Subcutaneous abdominal adipose tissue (tissue), 5 donors: Measurements from ENCODE around the gene NKX6-1.

Experiments
- H3K27ac ChIP-seq: one replicate; pipeline ENCODE4 v1.7.0; 2013; ENCODE audit warnings: low read depth, mild to moderate bottlenecking, inconsistent platforms, low read length, moderate library complexity
- H3K27me3 ChIP-seq, 5 donors: one replicate each; pipeline ENCODE4 v1.7.0; 2013; ENCODE audit warnings: low read length in 5 of 5, inconsistent platforms in 1 of 5; ENCODE audit not compliant: control insufficient read depth in 5 of 5, insufficient read depth in 4 of 5
- H3K36me3 ChIP-seq, 5 donors: one replicate each; pipeline ENCODE4 v1.7.0; 2013; ENCODE audit warnings: low read length in 5 of 5; ENCODE audit not compliant: control insufficient read depth in 5 of 5, insufficient read depth in 5 of 5
- H3K4me1 ChIP-seq, 5 donors: one replicate each; pipeline ENCODE4 v1.7.0; 2013; ENCODE audit warnings: low read length in 5 of 5, mild to moderate bottlenecking in 3 of 5, moderate library complexity in 1 of 5; ENCODE audit not compliant: control insufficient read depth in 5 of 5, insufficient read depth in 5 of 5
- H3K4me3 ChIP-seq, 5 donors: one replicate each; pipeline ENCODE4 v1.7.0; 2013; ENCODE audit warnings: low read length in 5 of 5, low read depth in 1 of 5
- H3K9ac ChIP-seq, 5 donors: one replicate each; pipeline ENCODE4 v1.7.0; 2013; ENCODE audit warnings: low read length in 5 of 5, mild to moderate bottlenecking in 4 of 5, moderate library complexity in 3 of 5
- H3K9me3 ChIP-seq, 5 donors: one replicate each; pipeline ENCODE4 v1.7.0; 2013; ENCODE audit warnings: low read length in 5 of 5; ENCODE audit not compliant: control insufficient read depth in 5 of 5
- donor health status: healthy.
- donor health status: healthy.
- donor health status: healthy.
- donor health status: healthy.
- donor health status: healthy.

Gene NKX6-1

DNA sequence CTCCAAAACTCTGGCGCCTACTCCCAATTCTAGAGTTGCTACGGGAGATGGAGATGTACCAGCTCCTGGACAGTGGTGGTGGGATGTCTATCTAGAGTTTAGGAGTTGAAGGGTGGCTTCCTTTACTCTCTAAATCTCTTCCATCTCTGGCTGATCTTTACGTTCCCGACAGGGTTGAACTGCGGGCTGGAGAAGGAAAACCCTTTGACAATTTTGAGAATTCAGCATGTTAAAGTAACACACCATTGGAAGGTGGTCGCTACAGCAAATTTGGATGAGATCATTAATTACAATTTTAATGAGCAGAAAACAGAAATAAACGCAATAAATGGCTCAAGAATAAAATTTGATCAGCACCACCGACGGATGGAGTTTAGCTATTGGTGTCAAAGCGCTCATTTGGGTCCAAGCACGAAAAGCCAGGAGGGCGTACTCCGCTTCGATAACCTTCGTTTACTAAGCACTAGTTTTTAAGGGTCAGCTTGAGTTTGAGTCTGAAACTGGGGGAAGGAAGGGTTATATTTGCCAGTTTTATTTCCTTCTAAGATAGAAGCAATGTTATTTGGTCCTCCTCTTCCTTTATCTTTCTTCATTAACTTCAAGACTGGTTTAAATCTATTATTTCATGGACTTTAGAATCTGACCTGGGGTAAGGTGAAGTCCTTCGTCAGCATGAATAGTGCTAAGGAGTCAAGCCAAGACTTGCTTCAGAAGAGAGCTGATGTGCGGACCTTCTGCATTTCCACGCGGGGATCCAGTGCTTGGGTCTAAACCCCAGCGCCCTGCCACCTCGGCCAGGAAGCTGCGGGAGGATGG lies 1.5 kb upstream of the NKX6-1 start:
- no peak overlapping the region for H3K9ac ChIP-seq
- H3K4me3 ChIP-seq, result no peak overlapping the region
- no peaks in the 10 kb centered on the region for H3K36me3 ChIP-seq
- peaks cover 74 to 97% (median 83%) of the 10 kb centered on the region in 5 donors for H3K27me3 ChIP-seq
- no peaks in the 10 kb centered on the region for H3K9me3 ChIP-seq
- no peak overlapping the region for H3K27ac ChIP-seq
- H3K4me1 ChIP-seq, result peaks cover 0 to 37% (median 36%) of the 10 kb centered on the region in 5 donors

DNA sequence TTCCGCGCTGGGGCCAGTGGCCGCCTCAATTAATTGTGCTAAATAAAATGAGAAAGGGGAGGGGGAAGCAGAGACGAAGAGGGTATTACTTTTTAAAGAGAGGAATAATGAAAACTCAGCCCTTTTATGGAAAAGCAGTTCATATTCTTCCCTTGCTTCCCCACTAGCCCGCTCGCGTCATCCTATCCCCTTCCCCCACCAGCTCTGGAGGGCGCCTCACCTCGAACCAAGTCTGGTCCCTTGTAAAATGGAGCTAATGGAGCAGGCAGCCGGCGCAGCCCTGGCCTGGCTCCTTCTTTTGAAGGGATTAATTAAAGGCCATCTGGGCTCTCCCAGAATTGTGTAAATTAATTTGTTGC lies 511 bp upstream of the NKX6-1 start:
- Histone ChIP-seq H3K36me3 (no peaks in the 10 kb centered on the region), H3K4me1 (peaks cover 0 to 37% (median 36%) of the 10 kb centered on the region in 5 donors), H3K27me3 (peaks cover 80 to 99% (median 88%) of the 10 kb centered on the region in 5 donors), H3K4me3 (peak overlapping the region in 4 of 5 donors; percentile 17 to 70 (median 62)), H3K27ac (no peak overlapping the region), H3K9me3 (no peaks in the 10 kb centered on the region), H3K9ac (no peak overlapping the region)

DNA sequence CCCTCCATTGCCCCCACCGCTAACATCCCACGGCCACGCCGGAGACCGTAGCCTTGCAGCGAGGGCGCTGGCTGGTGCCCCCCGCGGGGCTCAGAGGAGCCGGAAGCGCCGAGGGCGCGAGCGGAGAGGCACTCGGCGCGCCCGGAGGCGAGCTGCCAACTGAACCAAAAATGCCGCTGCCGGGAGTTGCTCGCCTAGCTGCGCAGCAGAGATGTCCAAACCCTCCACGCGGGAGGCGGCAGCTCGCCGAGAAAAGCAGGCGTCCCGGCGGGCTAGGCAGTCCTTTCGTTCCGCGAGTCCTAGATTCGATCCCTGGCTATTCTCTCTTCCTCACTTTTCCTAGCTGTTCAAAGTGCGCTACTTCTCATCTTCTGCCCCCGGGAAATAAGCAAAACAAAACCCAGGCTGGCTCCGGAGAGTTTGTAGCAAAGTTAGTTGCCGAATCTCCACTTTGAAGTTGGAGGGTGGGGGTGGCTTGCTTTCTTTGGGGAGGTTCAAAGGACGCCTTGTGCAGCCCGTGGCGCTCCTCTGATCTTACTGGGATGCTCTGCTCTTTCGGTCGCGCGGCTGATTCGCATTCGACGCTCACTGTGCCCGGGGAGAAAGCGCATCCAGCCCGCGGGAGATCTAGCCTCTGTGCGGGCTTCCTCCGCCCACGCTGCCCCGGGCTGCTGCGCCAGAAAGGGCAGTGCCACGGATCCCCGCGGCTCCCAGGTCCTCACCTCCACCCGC lies 723 bp downstream of the NKX6-1 start:
- Histone ChIP-seq H3K36me3 (no peaks in the 10 kb centered on the region), H3K27ac (no peak overlapping the region), H3K4me3 (peak overlapping the region; percentile 42 to 70 (median 59)), H3K9me3 (no peaks in the 10 kb centered on the region), H3K9ac (peak overlapping the region in 1 of 5 donors; percentile 30), H3K4me1 (peaks cover 0 to 41% (median 37%) of the 10 kb centered on the region in 5 donors), H3K27me3 (peaks cover 80 to 99% (median 92%) of the 10 kb centered on the region in 5 donors)

DNA sequence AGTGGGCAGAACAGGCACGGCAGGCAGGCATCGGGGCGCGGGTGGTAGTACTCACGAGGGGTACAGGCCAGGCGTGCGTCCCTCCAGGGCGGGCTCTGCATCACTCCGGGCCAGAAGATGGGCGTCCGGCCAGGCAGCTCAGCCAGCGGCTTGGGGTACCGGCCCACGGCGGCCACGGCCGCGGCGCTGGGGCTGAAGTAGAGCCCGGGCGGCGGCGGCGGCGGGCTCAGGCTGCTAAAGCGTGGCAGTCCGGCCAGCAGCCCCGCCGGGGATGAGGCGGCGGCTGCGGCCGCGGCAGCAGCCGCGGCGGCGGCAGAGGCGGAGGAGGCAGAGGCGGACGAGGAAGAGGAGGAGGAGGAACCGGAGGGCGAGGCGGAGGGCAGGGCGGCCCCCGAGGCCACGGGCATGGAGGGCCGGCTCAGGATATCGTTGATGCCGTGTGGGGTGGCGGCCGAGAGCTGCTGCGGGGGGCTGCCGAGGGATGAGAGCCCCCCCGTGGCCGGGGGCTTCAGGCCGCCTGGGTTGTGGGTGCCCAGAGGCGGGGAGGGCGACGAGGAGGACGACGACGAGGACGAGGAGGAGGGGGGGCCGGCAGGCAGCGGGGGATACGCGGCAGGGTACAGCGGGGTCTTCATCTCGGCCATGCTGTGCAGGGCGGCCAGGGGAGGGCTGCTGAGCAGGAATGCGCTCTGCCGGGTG lies 1.4 kb downstream of the NKX6-1 start:
- H3K4me3 ChIP-seq, result peak overlapping the region in 4 of 5 donors; percentile 59 to 70 (median 62)
- H3K27me3 ChIP-seq, result peaks cover 82 to 99% (median 94%) of the 10 kb centered on the region in 5 donors
- H3K9me3 ChIP-seq, result no peaks in the 10 kb centered on the region
- H3K27ac ChIP-seq, result no peak overlapping the region
- H3K4me1 ChIP-seq, result peaks cover 0 to 48% (median 41%) of the 10 kb centered on the region in 5 donors
- no peak overlapping the region for H3K9ac ChIP-seq
- H3K36me3 ChIP-seq, result no peaks in the 10 kb centered on the region

DNA sequence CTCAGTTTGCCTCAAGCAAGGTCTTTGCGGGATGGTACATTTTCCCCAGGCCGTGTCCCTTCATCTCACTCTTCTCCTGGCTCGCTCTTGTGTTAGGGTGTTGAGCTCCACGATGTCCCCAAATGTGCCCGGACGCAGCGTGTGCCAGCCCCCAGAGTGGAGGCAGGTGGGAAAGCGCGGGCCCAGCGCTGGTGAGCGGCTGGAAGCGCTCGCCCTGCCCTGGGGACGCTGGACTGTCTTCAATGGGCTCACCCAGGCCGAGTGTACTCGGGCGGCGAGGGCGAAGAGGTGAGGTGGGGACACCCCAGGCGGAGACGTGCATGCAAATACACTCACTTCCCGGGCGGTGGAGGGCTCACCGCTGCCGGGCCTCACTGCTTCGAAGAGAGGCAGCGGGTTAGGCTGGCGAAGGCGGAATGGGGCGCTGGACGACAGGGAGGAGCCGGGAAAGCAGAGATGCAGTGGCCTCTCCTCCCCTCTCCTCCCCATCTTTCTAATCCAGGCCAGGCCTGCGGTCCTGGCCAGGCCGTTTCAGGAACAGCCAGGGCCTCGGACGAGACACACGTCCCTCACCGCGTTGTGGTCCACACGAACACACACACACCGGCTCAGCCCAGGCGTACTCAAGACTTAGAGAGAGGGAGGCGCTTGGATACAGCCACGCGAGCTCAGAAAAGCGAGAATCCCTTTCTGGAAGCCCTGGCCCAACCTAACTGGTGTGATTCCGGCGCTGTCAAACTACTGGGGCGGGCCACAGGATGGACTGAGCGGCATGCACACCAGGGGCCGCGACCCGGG lies 2.2 kb downstream of the NKX6-1 start:
- Histone ChIP-seq H3K9ac (no peak overlapping the region), H3K4me3 (peak overlapping the region in 1 of 5 donors; percentile 66), H3K27ac (no peak overlapping the region), H3K27me3 (peaks cover 82 to 99% (median 94%) of the 10 kb centered on the region in 5 donors), H3K4me1 (peaks cover 0 to 50% (median 41%) of the 10 kb centered on the region in 5 donors), H3K9me3 (no peaks in the 10 kb centered on the region), H3K36me3 (no peaks in the 10 kb centered on the region)

DNA sequence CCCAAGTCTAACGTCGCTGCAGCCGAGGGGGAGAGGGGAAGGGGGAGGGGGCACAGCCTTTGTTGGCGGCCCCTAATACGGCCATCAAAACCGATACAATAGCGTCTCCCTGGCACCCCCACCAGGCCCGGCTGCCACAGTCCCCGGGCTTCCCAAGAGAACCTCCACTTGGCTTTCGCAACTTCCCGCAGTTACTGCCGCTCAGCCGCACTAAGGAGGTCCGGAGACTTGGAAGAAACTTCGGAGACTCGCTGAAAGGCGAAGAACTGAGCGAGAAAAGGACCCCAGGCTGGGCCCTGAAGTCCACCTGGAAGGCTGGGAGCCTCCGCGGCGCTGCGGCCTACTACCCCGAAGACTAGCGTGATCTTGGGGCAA lies 2.8 kb downstream of the NKX6-1 start:
- H3K9ac ChIP-seq, result no peak overlapping the region
- H3K4me3 ChIP-seq, result peak overlapping the region in 1 of 5 donors; percentile 66
- H3K36me3 ChIP-seq, result no peaks in the 10 kb centered on the region
- peaks cover 0 to 50% (median 41%) of the 10 kb centered on the region in 5 donors for H3K4me1 ChIP-seq
- no peak overlapping the region for H3K27ac ChIP-seq
- H3K9me3 ChIP-seq, result no peaks in the 10 kb centered on the region
- peaks cover 80 to 99% (median 94%) of the 10 kb centered on the region in 5 donors for H3K27me3 ChIP-seq

DNA sequence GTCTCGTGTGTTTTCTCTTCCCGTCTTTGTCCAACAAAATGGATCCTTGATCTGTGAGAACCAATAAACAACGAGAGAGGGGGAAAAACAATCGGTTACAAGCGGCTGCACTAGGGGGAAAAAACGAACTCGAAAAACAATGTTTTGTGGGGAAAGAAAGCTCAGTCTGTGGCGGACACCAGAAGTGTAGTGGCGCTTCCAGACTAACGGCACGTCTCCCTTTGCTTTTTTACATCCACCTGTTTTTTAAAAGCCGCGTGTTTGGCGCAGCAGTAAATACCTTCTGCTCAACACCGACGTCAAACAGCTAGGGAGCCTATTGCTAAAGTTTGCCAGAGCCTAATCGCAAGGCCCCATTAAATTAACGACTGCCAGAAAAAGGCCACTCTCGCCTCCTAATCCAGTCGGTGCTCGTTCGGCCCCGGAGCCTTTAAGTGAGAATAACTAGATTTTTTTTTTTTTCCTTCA lies 3.3 kb downstream of the NKX6-1 start:
- Histone ChIP-seq H3K27me3 (peaks cover 77 to 97% (median 94%) of the 10 kb centered on the region in 5 donors), H3K4me3 (no peak overlapping the region), H3K9me3 (peaks cover 0 to 2% (median 0%) of the 10 kb centered on the region in 5 donors), H3K9ac (no peak overlapping the region), H3K36me3 (no peaks in the 10 kb centered on the region), H3K27ac (no peak overlapping the region), H3K4me1 (peaks cover 0 to 50% (median 41%) of the 10 kb centered on the region in 5 donors)

DNA sequence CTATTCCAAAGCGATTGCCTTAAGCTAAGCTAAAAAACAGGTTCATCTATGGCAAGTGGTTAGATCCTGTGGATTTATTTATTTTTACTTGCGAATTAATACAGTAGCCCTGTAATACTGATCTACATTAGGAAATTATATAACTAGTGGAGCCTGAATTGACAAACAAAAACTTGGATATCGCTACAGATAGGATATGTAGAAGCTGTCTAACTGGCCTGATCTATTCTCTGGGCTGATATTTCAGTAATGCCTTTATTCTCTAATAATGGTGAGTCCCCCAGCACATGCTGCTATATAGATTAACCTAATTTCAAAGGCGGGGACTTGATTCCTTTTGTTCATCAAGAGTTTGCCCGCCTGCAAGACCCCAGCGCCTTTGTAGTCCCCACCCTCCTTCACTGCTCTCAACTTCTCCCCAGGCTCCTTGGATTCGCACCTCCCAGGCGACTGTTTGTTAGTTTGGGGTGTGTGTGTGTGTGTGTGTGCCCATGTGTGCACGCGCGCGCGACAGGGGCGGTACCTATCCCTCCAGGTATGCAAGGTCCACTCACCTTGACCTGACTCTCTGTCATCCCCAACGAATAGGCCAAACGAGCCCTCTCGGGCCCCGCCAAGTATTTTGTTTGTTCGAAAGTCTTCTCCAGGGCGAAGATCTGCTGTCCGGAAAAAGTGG lies 3.8 kb downstream of the NKX6-1 start:
- Histone ChIP-seq H3K9me3 (peaks cover 0 to 2% (median 0%) of the 10 kb centered on the region in 5 donors), H3K4me3 (no peak overlapping the region), H3K4me1 (peaks cover 0 to 50% (median 41%) of the 10 kb centered on the region in 5 donors), H3K9ac (no peak overlapping the region), H3K27me3 (peaks cover 77 to 97% (median 92%) of the 10 kb centered on the region in 5 donors), H3K27ac (no peak overlapping the region), H3K36me3 (no peaks in the 10 kb centered on the region)

DNA sequence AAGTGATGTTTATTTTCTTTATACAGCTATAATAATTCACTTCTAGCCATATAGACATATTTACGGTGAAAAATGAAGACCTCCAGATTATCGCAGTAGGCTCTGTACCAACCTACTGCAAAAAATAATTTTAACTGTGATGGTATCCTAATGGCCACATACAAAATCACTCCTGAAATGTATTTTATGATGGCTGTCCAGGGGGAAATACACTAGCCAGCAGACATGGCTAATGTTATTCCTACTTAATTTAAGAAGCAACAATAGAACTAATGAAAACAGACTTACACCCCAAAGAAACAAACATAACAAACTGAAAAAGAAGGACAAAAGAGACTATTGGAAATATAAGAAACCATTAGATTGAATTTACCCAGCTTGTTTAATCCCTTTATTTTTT lies 4.6 kb downstream of the NKX6-1 start:
- Histone ChIP-seq H3K9me3 (peaks cover 0 to 2% (median 0%) of the 10 kb centered on the region in 5 donors), H3K4me3 (no peak overlapping the region), H3K27ac (no peak overlapping the region), H3K9ac (no peak overlapping the region), H3K27me3 (peaks cover 76 to 97% (median 91%) of the 10 kb centered on the region in 5 donors), H3K4me1 (peaks cover 0 to 45% (median 39%) of the 10 kb centered on the region in 5 donors), H3K36me3 (no peaks in the 10 kb centered on the region)
